Cardiac muscle cell (in vitro differentiated cells and primary cell): ENCODE measurements around the gene RNF186. TPM values are rescaled to one million over a fixed set of nuclear protein-coding genes. Genes with fewer than 3 reads are reported as not detected.

Experiments used
- DNase-seq, 2 donors: peaks; one replicate each; pipeline versions ENCODE4 v3.0.0 to v3.0.0-alpha.2; 2010 to 2017; ENCODE audit warnings: low read depth in 1 of 2, low spot score in 1 of 2
- H3K27ac ChIP-seq: fragments of 200-600 bp; sonication (generic); 2 replicates; pipeline ENCODE4 v1.5.1; 2016
- H3K27me3 ChIP-seq: fragments of 200-600 bp; sonication (generic); 2 replicates; pipeline ENCODE4 v1.6.0; 2016; ENCODE audit warnings: control low read depth
- H3K36me3 ChIP-seq: fragments of 200-600 bp; sonication (generic); 2 replicates; pipeline ENCODE4 v1.5.1; 2016; ENCODE audit warnings: control low read depth
- H3K4me1 ChIP-seq: fragments of 200-600 bp; sonication (generic); 2 replicates; pipeline ENCODE4 v1.8.1; 2017; ENCODE audit warnings: low read depth, mild to moderate bottlenecking, mixed run types
- H3K4me3 ChIP-seq: fragments of 200-600 bp; sonication (generic); 2 replicates; pipeline ENCODE4 v1.5.1; 2016; ENCODE audit warnings: mild to moderate bottlenecking
- H3K9me3 ChIP-seq: fragments of 200-600 bp; sonication (generic); 2 replicates; pipeline ENCODE4 v1.5.1; 2017; ENCODE audit warnings: low read depth, mild to moderate bottlenecking, control low read depth
- polyA plus RNA-seq: library from polyadenylated mRNA; unstranded; fragments of >200 nt; fragmentation: Nextera tagmentation; extraction: Ambion mirVana; gene quantifications from 2 replicates; pipeline ENCODE4 v1.2.1, GENCODE V29; 2016
- total RNA-seq: library from RNA; depleted of rRNA; stranded (reverse); fragments of >200 nt; gene quantifications from 2 replicates; pipeline ENCODE4 v1.2.3, GENCODE V29; 2016
- TF ChIP-seq, protein P1 (sequence below): IDR thresholded peaks from 2 replicates; pipeline ENCODE4 v1.5.1; 2012; ENCODE audit warnings: low read depth, mild to moderate bottlenecking, low read length

Gene RNF186
- total and polyA plus RNA-seq, 2 experiments from 2014 or later: not detected

DNA sequence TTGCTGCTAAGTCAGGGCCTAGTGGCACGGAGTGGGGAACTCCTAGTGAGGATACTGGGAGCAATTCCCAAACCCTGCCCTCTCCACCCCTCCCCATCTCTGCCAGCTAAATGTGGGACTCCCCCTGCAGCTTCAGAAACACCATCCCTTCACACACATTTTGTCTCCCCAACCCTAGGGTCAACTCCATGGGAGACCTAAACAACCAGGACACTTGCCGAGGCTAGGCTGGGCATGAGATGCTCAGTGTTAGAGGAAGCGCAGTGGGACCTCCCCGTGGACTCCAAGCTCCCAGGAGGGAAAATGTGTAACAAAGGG, 1.5 kb downstream of the RNF186 start:
- Histone ChIP-seq H3K4me1 (no peaks in the 10 kb centered on the region), H3K36me3 (no peaks in the 10 kb centered on the region), H3K9me3 (no peaks in the 10 kb centered on the region), H3K27ac (no peak overlapping the region), H3K4me3 (no peak overlapping the region), H3K27me3 (no peaks in the 10 kb centered on the region)
- TF ChIP-seq, protein P1, sequence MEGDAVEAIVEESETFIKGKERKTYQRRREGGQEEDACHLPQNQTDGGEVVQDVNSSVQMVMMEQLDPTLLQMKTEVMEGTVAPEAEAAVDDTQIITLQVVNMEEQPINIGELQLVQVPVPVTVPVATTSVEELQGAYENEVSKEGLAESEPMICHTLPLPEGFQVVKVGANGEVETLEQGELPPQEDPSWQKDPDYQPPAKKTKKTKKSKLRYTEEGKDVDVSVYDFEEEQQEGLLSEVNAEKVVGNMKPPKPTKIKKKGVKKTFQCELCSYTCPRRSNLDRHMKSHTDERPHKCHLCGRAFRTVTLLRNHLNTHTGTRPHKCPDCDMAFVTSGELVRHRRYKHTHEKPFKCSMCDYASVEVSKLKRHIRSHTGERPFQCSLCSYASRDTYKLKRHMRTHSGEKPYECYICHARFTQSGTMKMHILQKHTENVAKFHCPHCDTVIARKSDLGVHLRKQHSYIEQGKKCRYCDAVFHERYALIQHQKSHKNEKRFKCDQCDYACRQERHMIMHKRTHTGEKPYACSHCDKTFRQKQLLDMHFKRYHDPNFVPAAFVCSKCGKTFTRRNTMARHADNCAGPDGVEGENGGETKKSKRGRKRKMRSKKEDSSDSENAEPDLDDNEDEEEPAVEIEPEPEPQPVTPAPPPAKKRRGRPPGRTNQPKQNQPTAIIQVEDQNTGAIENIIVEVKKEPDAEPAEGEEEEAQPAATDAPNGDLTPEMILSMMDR: no peak
- DNase-seq: no peak

GRCh38 chr1:19812875-19813642, 2.0 kb downstream of the RNF186 start:
- Histone ChIP-seq H3K4me3 (no peak overlapping the region), H3K4me1 (no peaks in the 10 kb centered on the region), H3K9me3 (no peaks in the 10 kb centered on the region), H3K27ac (no peak overlapping the region), H3K36me3 (no peaks in the 10 kb centered on the region), H3K27me3 (no peaks in the 10 kb centered on the region)
- no peak for DNase-seq
- TF ChIP-seq, protein P1: no peak

- DNase-seq: peak; percentile 39 to 74
Observed at GRCh38 chr1:19811206-19811851, 3.8 kb downstream of the RNF186 start.

DNA sequence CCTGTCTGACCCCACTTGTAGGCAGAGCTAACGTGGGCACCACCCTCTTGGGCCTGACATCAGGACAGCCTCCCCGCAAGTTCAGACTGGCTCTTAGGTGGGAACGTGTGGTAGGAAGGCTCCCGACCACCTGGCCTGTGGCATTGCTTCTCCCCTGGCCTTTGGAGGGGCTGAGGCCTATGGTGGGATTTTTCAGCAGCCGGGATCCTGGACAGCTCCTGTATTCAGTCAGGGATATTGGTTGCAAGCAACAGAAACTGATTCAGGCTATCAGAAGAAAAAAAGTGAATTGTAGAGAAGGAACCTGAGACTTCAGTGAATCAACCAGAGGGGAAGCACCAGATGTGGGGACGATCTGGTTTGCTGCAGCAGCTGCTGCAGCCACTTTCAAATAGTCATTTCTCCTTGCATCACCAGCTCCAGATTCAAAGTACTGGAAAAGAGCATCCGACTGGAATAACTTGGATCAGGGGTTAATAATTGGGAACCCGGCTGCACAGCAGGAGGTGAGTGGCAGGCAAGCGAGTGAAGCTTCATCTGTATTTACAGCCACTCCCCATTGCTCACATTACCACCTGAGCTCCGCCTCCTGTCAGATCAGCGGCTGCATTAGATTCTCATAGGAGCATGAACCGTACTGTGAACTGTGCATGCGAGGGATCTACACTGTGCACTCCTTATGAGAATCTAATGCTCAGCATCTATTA, 5.9 kb downstream of the RNF186 start:
- Histone ChIP-seq H3K36me3 (no peaks in the 10 kb centered on the region), H3K9me3 (no peaks in the 10 kb centered on the region), H3K4me1 (no peaks in the 10 kb centered on the region), H3K27me3 (no peaks in the 10 kb centered on the region), H3K4me3 (no peak overlapping the region), H3K27ac (no peak overlapping the region)
- DNase-seq: peak in 1 of 2 donors; percentile 49
- TF ChIP-seq, protein P1: no peak

More at GRCh38 chr1:19811206-19811851, 3.8 kb downstream of the RNF186 start:
- Histone ChIP-seq H3K27ac (no peak overlapping the region), H3K27me3 (no peaks in the 10 kb centered on the region), H3K36me3 (no peaks in the 10 kb centered on the region), H3K9me3 (no peaks in the 10 kb centered on the region), H3K4me3 (no peak overlapping the region), H3K4me1 (no peaks in the 10 kb centered on the region)
- TF ChIP-seq, protein P1: peak; percentile 75

DNA sequence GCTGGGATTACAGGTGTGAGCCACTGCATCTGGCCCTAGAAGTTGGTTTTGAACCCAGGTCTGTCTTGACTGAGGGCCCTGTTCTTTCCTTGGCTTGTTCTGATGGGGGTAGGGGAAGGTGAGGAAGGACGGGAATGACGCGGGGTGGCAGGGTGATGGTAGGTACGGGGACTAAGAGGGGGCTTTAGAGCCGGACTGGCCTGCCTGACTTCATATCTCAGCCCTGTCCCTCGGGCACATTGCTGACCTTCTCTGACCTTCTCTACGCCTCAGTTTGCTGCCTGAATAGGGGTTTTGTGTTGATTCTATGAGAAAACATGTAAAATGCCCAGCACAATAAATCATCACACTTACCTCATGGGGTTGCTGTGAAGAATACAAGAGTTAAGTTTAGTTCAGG, 6.7 kb downstream of the RNF186 start:
- Histone ChIP-seq H3K36me3 (no peaks in the 10 kb centered on the region), H3K27ac (no peak overlapping the region), H3K4me3 (no peak overlapping the region), H3K4me1 (no peaks in the 10 kb centered on the region), H3K9me3 (no peaks in the 10 kb centered on the region), H3K27me3 (no peaks in the 10 kb centered on the region)
- TF ChIP-seq, protein P1: no peak
- no peak for DNase-seq
